Adrenal gland (tissue), 12 donors: Measurements from ENCODE around the gene RPS6KA4. TPM values are rescaled to one million over a fixed set of nuclear protein-coding genes. Genes with fewer than 3 reads are reported as not detected.

Experiments used
- DNase-seq, 7 donors: peaks; one replicate each; pipeline ENCODE4 v3.0.0-alpha.2; 2019 to 2020
- H3K27ac ChIP-seq, 5 donors: fragments of 200-600 bp; sonication (generic) in 4 of 5; 1 replicate in 3 of 5; 2 replicates in 2 of 5; pipeline versions ENCODE4 v1.5.1 to v1.8.0; 2016 to 2020; ENCODE audit warnings: mild to moderate bottlenecking in 1 of 5
- H3K27me3 ChIP-seq: fragments of 200-600 bp; 2 replicates; pipeline ENCODE4 v1.8.0; 2021
- H3K36me3 ChIP-seq, 2 donors: fragments of 200-600 bp; replicated peaks in 1 of 2; 1 replicate in 1 of 2; 2 replicates in 1 of 2; pipeline versions ENCODE4 v1.5.1 to v1.8.0; 2018 to 2022
- H3K4me1 ChIP-seq, 2 donors: fragments of 200-600 bp; replicated peaks in 1 of 2; 1 replicate in 1 of 2; 2 replicates in 1 of 2; pipeline versions ENCODE4 v1.5.1 to v1.8.0; 2018 to 2021
- H3K4me3 ChIP-seq, 4 donors: fragments of 200-600 bp; sonication (generic) in 3 of 4; one replicate each; pipeline ENCODE4 v1.5.1; 2016 to 2018
- H3K9me3 ChIP-seq, 3 donors: fragments of 200-600 bp; sonication (generic) in 1 of 3; replicated peaks in 1 of 3; 1 replicate in 2 of 3; 2 replicates in 1 of 3; pipeline versions ENCODE4 v1.5.1 to v1.8.0; 2016 to 2021
- POLR2A ChIP-seq, 2 donors: fragments of 450-650 bp; IDR thresholded peaks; one replicate each; pipeline ENCODE4 v1.6.1; 2017; ENCODE audit warnings: antibody characterized with exemption in 2 of 2, mild to moderate bottlenecking in 2 of 2, moderate library complexity in 1 of 2
- WGBS, 4 donors: extraction: QIAGEN DNeasy Blood & Tissue Kit in 2 of 4; methylation state at CpG; one replicate each; pipeline versions ENCODE4 v1.1.5 to v1.1.7; 2013 to 2017; 5-methylcytosine and 5-hydroxymethylcytosine counted together
- intact Hi-C, 2 donors: fragments of 100-400 bp; cut with DNase I; formaldehyde crosslinking; loops; one replicate each; pipeline versions ENCODE4 v1.14.1 to v1.15.0; 2022 to 2023
- polyA plus RNA-seq, 3 donors: library from polyadenylated mRNA; stranded (reverse); fragments of 200-250 nt in 2 of 3; fragments of 350-450 nt in 1 of 3; fragmentation: Illumina TruSeq in 1 of 3; extraction: RNeasy Lipid Tissue Mini Kit (QIAGEN cat#74804) in 1 of 3; gene quantifications; one replicate each; pipeline ENCODE4 v1.2.3, GENCODE V29; 2013 to 2014
- total RNA-seq, 9 donors: library from RNA; depleted of rRNA in 4 of 9; stranded (reverse); fragments of >200 nt in 4 of 9; fragments of 120-200 nt in 1 of 9; fragmentation: NEBNext Ultra II Directional in 1 of 9; extraction: Animal tissue kit (Norgen Biotek cat#: 25700) in 1 of 9; gene quantifications; one replicate each; pipeline versions ENCODE4 v1.1.0 to v1.2.4, GENCODE V29; 2013 to 2023
- TF ChIP-seq, protein P1 (sequence below), 6 experiments: fragments of 450-650 bp in 4 of 6; fragments of 200-600 bp in 2 of 6; sonication (generic) in 1 of 6; IDR thresholded peaks; 1 replicate in 5 of 6; 2 replicates in 1 of 6; pipeline versions ENCODE4 v1.5.1 to v1.8.0; 2016 to 2021; ENCODE audit warnings: antibody characterized with exemption in 6 of 6, mild to moderate bottlenecking in 2 of 6, moderate library complexity in 1 of 6
- donor health status: healthy with polysubstance abuse.
- donor health status: Bipolar disorder and iron deficiency.
- donor health status: DM: yes; HTN: yes; CAD: no.
- donor health status: DM: no; HTN: no; CAD: no.
- donor health status: DM: no; HTN: no; CAD: no.
- donor health status: DM: yes; HTN: yes; CAD: no.

The RPS6KA4 gene
- total and polyA plus RNA-seq, 12 donors, result 4.9 to 89.3 (median 26.3) TPM

DNA sequence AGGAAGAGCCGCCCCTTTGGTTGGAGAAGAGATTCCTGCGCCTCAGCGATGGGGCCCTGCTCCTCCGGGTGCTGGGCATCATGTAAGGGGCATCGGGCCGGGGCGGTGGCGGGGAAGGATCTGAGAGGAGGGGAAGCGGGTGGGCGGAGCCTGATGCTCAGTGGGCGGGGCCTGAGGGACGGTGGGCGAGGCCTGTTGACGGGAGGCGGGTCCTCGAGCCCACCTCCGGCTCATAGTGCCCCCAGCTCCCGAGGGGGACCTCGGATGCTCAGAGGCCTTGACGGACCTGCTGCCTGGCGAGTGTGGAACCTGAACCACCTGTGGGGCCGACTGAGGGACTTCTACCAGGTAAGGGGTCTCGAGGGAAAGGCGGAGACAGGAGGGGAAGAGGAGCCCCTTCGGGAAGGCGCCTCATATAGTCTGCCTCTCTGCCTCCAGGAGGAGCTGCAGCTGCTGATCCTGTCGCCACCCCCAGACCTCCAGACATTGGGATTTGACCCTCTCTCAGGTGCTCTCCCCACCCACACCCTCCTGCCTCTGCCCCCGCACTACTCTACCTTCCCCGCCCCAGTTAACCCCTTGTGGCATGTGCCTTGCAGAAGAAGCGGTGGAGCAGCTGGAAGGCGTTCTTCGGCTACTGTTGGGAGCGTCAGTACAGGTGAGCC, 18.2 kb upstream of the RPS6KA4 start:
- no peaks in the 10 kb centered on the region for H3K27me3 ChIP-seq
- H3K4me1 ChIP-seq, result peaks cover 6% of the 10 kb centered on the region in 2 donors
- peak in 1 of 7 donors; percentile 59 for DNase-seq
- TF ChIP-seq POLR2A (IDR thresholded peaks at IDR 0.05), result no peak
- TF ChIP-seq, protein P1, sequence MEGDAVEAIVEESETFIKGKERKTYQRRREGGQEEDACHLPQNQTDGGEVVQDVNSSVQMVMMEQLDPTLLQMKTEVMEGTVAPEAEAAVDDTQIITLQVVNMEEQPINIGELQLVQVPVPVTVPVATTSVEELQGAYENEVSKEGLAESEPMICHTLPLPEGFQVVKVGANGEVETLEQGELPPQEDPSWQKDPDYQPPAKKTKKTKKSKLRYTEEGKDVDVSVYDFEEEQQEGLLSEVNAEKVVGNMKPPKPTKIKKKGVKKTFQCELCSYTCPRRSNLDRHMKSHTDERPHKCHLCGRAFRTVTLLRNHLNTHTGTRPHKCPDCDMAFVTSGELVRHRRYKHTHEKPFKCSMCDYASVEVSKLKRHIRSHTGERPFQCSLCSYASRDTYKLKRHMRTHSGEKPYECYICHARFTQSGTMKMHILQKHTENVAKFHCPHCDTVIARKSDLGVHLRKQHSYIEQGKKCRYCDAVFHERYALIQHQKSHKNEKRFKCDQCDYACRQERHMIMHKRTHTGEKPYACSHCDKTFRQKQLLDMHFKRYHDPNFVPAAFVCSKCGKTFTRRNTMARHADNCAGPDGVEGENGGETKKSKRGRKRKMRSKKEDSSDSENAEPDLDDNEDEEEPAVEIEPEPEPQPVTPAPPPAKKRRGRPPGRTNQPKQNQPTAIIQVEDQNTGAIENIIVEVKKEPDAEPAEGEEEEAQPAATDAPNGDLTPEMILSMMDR (IDR thresholded peaks at IDR 0.05), result no peak
- H3K4me3 ChIP-seq, result no peak overlapping the region
- peak overlapping the region in 1 of 5 donors; percentile 22 for H3K27ac ChIP-seq
- 38 to 48% (median 41%) methylated on average over 26 to 33 of the region's 33 CpGs for WGBS, 4 donors
- intact Hi-C loops, result no loop called here
- H3K9me3 ChIP-seq, result no peaks in the 10 kb centered on the region
- no peaks in the 10 kb centered on the region for H3K36me3 ChIP-seq

DNA sequence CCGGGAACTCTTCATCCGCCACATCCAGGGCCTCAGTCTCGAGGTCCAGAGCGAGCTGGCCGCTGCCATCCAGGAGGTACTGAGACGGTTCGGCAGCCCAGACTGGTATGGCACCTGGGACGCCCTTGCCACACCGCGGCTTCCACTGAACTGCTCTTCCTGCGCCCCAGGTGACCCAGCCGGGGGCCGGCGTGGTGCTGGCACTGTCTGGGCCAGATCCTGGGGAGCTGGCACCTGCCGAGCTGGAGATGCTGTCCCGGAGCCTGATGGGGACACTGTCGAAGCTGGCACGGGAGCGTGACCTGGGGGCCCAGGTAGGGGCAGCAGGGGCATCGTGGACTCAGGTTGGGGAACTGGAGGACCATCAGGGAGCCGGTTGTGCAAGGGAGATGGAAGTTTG, 17.5 kb upstream of the RPS6KA4 start:
- WGBS, 4 donors, result 85 to 88% (median 87%) methylated on average over 7 to 21 of the region's 21 CpGs
- Histone ChIP-seq H3K4me3 (no peak overlapping the region), H3K27me3 (no peaks in the 10 kb centered on the region), H3K36me3 (no peaks in the 10 kb centered on the region), H3K4me1 (peaks cover 6% of the 10 kb centered on the region in 2 donors), H3K9me3 (no peaks in the 10 kb centered on the region), H3K27ac (no peak overlapping the region)
- TF ChIP-seq, protein P1 (IDR thresholded peaks at IDR 0.05), result no peak
- TF ChIP-seq POLR2A (IDR thresholded peaks at IDR 0.05), result no peak
- intact Hi-C loops, result no loop called here
- DNase-seq, result no peak

DNA sequence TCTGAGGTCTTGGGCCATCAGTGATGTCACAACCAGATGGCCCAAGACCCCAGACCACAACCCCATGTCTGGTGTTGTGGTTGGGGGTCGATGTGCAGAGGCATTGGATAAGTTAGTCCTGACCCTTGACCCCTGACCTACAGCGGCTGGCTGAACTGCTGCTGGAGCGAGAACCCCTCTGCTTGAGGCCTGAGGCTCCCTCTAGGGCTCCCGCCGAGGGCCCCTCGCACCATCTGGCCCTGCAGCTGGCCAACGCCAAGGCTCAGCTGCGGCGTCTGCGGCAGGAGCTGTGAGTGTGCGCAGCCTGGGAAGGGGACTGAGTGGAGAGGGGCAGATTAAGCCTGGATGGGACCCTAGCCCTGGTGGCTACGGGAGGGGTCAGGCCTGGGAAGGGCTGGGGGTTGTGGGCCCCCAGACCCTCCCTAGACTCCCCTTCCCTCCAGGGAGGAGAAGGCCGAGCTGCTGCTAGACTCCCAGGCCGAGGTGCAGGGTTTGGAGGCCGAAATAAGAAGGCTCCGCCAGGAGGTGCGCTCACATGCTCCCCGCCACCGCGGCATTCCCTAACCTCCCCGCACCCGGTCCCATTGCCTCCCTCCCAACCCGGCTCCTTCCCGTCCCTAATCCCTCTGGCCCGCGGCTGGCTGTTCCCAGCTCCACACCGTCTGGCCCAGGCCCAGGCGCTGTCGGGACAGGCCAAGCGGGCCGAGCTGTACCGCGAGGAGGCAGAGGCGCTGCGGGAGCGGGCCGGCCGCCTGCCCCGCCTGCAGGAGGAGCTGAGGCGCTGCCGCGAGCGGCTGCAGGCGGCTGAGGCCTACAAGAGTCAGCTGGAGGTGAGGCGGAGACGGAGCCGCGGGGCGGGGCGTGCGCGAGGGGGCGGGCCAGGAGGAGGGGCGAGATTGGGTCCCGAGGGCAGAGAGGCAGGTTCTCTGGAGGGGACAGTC, 16.8 kb upstream of the RPS6KA4 start:
- H3K27me3 ChIP-seq, result no peaks in the 10 kb centered on the region
- TF ChIP-seq, protein P1 (IDR thresholded peaks at IDR 0.05), result peak in 5 of 6 experiments; percentile 42 to 61 (median 56)
- TF ChIP-seq POLR2A (IDR thresholded peaks at IDR 0.05), result peak; percentile 57 to 84
- peak overlapping the region in 3 of 5 donors; percentile 23 to 76 (median 71) for H3K27ac ChIP-seq
- peaks cover 6% of the 10 kb centered on the region in 2 donors for H3K4me1 ChIP-seq
- peak; percentile 93 to 95 (median 94) for DNase-seq
- intact Hi-C loops, result no loop called here
- WGBS, 4 donors, result 3 to 26% (median 22%) methylated on average over 8 to 55 of the region's 55 CpGs
- no peaks in the 10 kb centered on the region for H3K36me3 ChIP-seq
- no peaks in the 10 kb centered on the region for H3K9me3 ChIP-seq
- H3K4me3 ChIP-seq, result peak overlapping the region in 1 of 4 donors; percentile 43
